Stomach smooth muscle (tissue), 2 donors: ENCODE results near the gene FASTKD3.

Experiments
- H3K27ac ChIP-seq: one replicate; pipeline ENCODE4 v1.7.0; 2013; ENCODE audit warnings: mild to moderate bottlenecking, low read length, inconsistent platforms
- H3K27me3 ChIP-seq, 2 donors: one replicate each; pipeline ENCODE4 v1.7.0; 2013; ENCODE audit warnings: low read length in 2 of 2; ENCODE audit not compliant: insufficient read depth in 2 of 2, control insufficient read depth in 1 of 2
- H3K36me3 ChIP-seq, 2 donors: one replicate each; pipeline ENCODE4 v1.7.0; 2013; ENCODE audit warnings: low read length in 2 of 2; ENCODE audit not compliant: control insufficient read depth in 2 of 2, insufficient read depth in 2 of 2
- H3K4me1 ChIP-seq: one replicate; pipeline ENCODE4 v1.7.0; 2013; ENCODE audit warnings: low read length; ENCODE audit not compliant: control insufficient read depth, insufficient read depth
- H3K4me3 ChIP-seq, 2 donors: one replicate each; pipeline ENCODE4 v1.7.0; 2013; ENCODE audit warnings: low read length in 2 of 2
- H3K9ac ChIP-seq, 2 donors: one replicate each; pipeline ENCODE4 v1.7.0; 2013; ENCODE audit warnings: low read length in 2 of 2, mild to moderate bottlenecking in 1 of 2
- H3K9me3 ChIP-seq, 2 donors: one replicate each; pipeline ENCODE4 v1.7.0; 2013; ENCODE audit warnings: low read length in 2 of 2; ENCODE audit not compliant: control insufficient read depth in 2 of 2
- donor health status: healthy.
- donor health status: Pancreatic carcinoma.

FASTKD3 gene

GRCh38 chr5:7827610-7828009 lies 41.2 kb downstream of the FASTKD3 start:
- H3K9ac ChIP-seq, result no peak overlapping the region
- peaks cover 10 to 20% of the 10 kb centered on the region in 2 donors for H3K36me3 ChIP-seq
- H3K4me1 ChIP-seq, result no peaks in the 10 kb centered on the region
- H3K4me3 ChIP-seq, result no peak overlapping the region
- H3K9me3 ChIP-seq, result no peaks in the 10 kb centered on the region
- no peak overlapping the region for H3K27ac ChIP-seq
- H3K27me3 ChIP-seq, result no peaks in the 10 kb centered on the region

- Histone ChIP-seq H3K9me3 (no peaks in the 10 kb centered on the region), H3K4me3 (no peak overlapping the region), H3K27me3 (no peaks in the 10 kb centered on the region), H3K9ac (no peak overlapping the region), H3K4me1 (no peaks in the 10 kb centered on the region), H3K27ac (no peak overlapping the region), H3K36me3 (peaks cover 18 to 28% of the 10 kb centered on the region in 2 donors)
These were observed 43.2 kb downstream of the FASTKD3 start for GRCh38 chr5:7825630-7826029.

GRCh38 chr5:7824995-7825394 lies 43.8 kb downstream of the FASTKD3 start:
- H3K4me3 ChIP-seq, result no peak overlapping the region
- H3K27me3 ChIP-seq, result no peaks in the 10 kb centered on the region
- H3K27ac ChIP-seq, result no peak overlapping the region
- H3K9ac ChIP-seq, result no peak overlapping the region
- no peaks in the 10 kb centered on the region for H3K4me1 ChIP-seq
- peaks cover 18 to 28% of the 10 kb centered on the region in 2 donors for H3K36me3 ChIP-seq
- H3K9me3 ChIP-seq, result no peaks in the 10 kb centered on the region

GRCh38 chr5:7823594-7823993 lies 45.2 kb downstream of the FASTKD3 start:
- H3K27me3 ChIP-seq, result no peaks in the 10 kb centered on the region
- no peak overlapping the region for H3K9ac ChIP-seq
- H3K4me3 ChIP-seq, result no peak overlapping the region
- no peaks in the 10 kb centered on the region for H3K4me1 ChIP-seq
- no peaks in the 10 kb centered on the region for H3K9me3 ChIP-seq
- peaks cover 22 to 31% of the 10 kb centered on the region in 2 donors for H3K36me3 ChIP-seq
- H3K27ac ChIP-seq, result no peak overlapping the region

GRCh38 chr5:7822449-7822848 lies 46.4 kb downstream of the FASTKD3 start:
- H3K36me3 ChIP-seq, result peaks cover 22 to 31% of the 10 kb centered on the region in 2 donors

GRCh38 chr5:7816535-7816901 lies 52.3 kb downstream of the FASTKD3 start:
- Histone ChIP-seq H3K27me3 (no peaks in the 10 kb centered on the region), H3K36me3 (peaks cover 5 to 6% of the 10 kb centered on the region in 2 donors), H3K9ac (no peak overlapping the region), H3K9me3 (no peaks in the 10 kb centered on the region), H3K27ac (no peak overlapping the region), H3K4me1 (peaks cover 7% of the 10 kb centered on the region), H3K4me3 (no peak overlapping the region)

More at GRCh38 chr5:7822449-7822848, 46.4 kb downstream of the FASTKD3 start:
- no peaks in the 10 kb centered on the region for H3K4me1 ChIP-seq
- no peak overlapping the region for H3K4me3 ChIP-seq
- H3K27me3 ChIP-seq, result no peaks in the 10 kb centered on the region
- H3K9me3 ChIP-seq, result no peaks in the 10 kb centered on the region
- H3K9ac ChIP-seq, result no peak overlapping the region
- no peak overlapping the region for H3K27ac ChIP-seq

- Histone ChIP-seq H3K36me3 (peaks cover 3% of the 10 kb centered on the region in 2 donors), H3K4me1 (peaks cover 7% of the 10 kb centered on the region), H3K9ac (no peak overlapping the region), H3K27me3 (no peaks in the 10 kb centered on the region), H3K4me3 (peak overlapping the region; percentile 37 to 40), H3K27ac (no peak overlapping the region), H3K9me3 (no peaks in the 10 kb centered on the region)
These were observed 52.8 kb downstream of the FASTKD3 start for GRCh38 chr5:7815892-7816534.

- no peaks in the 10 kb centered on the region for H3K9me3 ChIP-seq
- H3K27ac ChIP-seq, result no peak overlapping the region
- H3K36me3 ChIP-seq, result peaks cover 3% of the 10 kb centered on the region in 2 donors
- H3K4me3 ChIP-seq, result no peak overlapping the region
- no peaks in the 10 kb centered on the region for H3K27me3 ChIP-seq
- no peak overlapping the region for H3K9ac ChIP-seq
- H3K4me1 ChIP-seq, result peaks cover 7% of the 10 kb centered on the region
These were observed 54.0 kb downstream of the FASTKD3 start for GRCh38 chr5:7814816-7815215.

GRCh38 chr5:7813576-7813975 lies 55.3 kb downstream of the FASTKD3 start:
- no peaks in the 10 kb centered on the region for H3K36me3 ChIP-seq
- no peak overlapping the region for H3K4me3 ChIP-seq
- no peaks in the 10 kb centered on the region for H3K9me3 ChIP-seq
- no peak overlapping the region for H3K27ac ChIP-seq
- no peaks in the 10 kb centered on the region for H3K27me3 ChIP-seq
- no peak overlapping the region for H3K9ac ChIP-seq
- H3K4me1 ChIP-seq, result peaks cover 7% of the 10 kb centered on the region

- Histone ChIP-seq H3K27me3 (no peaks in the 10 kb centered on the region), H3K36me3 (no peaks in the 10 kb centered on the region), H3K27ac (no peak overlapping the region), H3K4me3 (no peak overlapping the region), H3K9ac (no peak overlapping the region), H3K9me3 (no peaks in the 10 kb centered on the region), H3K4me1 (peaks cover 7% of the 10 kb centered on the region)
These were observed 55.8 kb downstream of the FASTKD3 start for GRCh38 chr5:7813007-7813406.

- Histone ChIP-seq H3K27ac (no peak overlapping the region), H3K4me3 (no peak overlapping the region), H3K36me3 (peaks cover 0 to 7% of the 10 kb centered on the region in 2 donors), H3K9ac (no peak overlapping the region), H3K4me1 (peaks cover 6% of the 10 kb centered on the region), H3K27me3 (no peaks in the 10 kb centered on the region), H3K9me3 (no peaks in the 10 kb centered on the region)
These were observed 57.1 kb downstream of the FASTKD3 start for GRCh38 chr5:7811715-7812114.
